Fibroblast of the conjunctiva (primary cell): ENCODE measurements around the gene TBX4.

ENCODE experiments used
- DNase-seq: peaks from one replicate; pipeline ENCODE4 v3.0.0-alpha.2; 2010; ENCODE audit warnings: low read depth

The TBX4 gene

DNA sequence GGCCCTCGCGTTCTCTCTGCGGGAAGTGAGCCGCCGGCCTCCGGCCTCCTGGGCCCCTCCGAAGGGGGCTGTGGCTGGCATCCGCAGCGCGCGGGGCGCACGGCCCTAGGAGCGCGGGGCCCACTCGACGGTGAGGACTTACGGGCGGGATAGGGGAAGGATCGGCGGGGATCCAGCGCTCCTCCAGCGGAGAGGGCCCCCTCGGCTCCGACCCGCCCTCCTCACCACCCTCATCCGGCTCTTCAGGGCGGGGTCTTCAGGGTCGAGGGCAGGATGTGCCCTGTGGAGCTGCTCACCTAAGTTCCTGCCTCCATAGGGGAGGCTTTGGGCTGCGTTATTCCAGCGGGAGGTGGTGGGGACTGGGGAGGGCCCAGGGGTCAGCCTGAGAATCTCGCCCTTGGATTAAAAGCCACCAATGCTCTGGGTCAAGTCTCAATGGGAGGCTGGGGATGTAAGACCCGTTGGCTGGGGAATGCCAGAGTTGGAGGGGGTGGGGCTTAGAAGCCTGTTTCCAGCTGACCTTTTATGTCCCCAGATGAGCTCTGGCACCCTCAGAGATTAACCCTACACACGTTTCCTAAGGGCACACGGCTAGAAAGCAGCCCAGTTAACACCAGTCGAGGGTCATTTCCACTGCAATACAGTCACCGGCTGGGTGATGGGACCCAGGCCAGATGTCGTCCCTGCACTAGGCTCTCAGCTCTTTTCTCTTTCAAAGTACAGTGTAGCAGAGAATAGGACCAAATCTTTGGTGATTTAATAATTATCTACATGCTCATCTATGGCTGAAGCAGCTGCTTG, 39.2 kb upstream of the TBX4 start:
- no peak for DNase-seq

DNA sequence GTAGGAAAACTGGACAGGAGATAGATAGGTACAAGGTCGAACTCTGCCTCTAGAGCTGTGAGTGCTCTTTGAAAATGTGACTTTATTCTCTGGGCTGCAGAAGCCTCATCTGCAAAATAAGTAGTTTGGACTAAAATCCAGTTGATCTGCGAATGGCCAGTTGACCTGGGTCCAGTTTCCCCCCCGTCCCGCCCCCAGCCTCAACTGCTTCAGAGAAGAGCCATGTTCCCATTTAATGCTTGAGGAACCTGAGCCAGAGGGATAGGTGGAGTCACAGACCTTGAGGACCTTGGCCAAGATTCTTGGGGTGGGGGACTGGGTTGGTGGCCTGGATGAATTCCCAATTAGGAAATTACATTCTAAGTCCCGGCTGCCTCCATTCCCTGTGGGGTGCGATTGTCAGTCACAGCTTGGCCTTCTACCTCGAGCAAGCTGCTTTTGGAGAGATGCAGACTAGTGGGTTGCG, 38.5 kb upstream of the TBX4 start:
- no peak for DNase-seq

DNA sequence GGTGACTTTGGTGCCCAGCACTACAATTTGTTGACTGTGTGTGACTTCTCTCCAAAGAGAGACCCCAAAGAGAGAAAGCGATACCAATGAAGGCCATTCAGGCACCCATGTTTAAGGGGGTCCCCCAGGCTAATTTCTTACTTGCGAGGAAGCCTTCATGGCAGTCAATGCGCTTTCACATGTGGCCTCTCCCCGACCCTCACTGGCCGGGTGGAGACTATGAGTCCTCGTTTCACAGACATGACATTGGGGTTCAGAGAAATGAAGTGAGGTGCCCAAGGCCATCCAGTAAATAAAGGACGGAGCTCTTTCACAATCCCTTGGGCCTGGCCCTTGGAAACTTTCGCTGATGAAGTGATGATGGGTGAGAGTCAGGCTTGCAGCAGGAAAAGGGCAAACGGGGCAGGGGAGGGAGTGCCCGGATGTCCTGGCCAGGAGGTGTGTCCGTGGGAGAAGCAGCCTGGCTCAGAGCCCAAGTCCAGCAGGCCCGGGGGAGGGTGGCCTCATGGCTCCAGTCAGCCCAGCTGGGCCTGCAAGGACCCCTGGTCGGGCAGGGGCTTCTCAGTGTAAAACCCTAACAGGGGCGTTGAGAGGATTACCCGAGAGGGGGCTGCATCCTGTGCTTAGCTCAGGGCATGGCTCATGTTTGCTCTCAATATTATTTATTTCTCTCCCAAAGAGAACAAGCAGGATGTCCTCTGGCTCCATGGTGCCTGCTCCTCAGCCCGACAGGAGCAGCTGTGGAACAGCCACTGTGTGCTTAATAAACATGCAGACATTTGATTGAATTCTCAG, 37.9 kb upstream of the TBX4 start:
- no peak for DNase-seq

DNA sequence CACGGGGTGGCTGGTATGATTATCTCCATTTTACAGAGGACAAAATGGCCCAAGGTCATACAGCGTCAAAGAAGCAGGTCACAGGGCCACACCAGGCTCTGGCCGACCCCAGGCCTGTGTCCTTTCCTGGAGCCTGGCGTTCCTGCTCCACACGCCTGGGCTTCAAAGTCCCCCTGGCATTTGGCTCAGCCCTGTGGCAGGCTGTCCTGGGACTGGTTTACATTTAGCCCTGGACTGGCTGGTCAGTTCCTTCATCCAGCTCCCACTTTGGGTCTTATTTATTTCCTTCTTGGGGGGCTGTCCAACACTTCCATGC, 37.3 kb upstream of the TBX4 start:
- no peak for DNase-seq

DNA sequence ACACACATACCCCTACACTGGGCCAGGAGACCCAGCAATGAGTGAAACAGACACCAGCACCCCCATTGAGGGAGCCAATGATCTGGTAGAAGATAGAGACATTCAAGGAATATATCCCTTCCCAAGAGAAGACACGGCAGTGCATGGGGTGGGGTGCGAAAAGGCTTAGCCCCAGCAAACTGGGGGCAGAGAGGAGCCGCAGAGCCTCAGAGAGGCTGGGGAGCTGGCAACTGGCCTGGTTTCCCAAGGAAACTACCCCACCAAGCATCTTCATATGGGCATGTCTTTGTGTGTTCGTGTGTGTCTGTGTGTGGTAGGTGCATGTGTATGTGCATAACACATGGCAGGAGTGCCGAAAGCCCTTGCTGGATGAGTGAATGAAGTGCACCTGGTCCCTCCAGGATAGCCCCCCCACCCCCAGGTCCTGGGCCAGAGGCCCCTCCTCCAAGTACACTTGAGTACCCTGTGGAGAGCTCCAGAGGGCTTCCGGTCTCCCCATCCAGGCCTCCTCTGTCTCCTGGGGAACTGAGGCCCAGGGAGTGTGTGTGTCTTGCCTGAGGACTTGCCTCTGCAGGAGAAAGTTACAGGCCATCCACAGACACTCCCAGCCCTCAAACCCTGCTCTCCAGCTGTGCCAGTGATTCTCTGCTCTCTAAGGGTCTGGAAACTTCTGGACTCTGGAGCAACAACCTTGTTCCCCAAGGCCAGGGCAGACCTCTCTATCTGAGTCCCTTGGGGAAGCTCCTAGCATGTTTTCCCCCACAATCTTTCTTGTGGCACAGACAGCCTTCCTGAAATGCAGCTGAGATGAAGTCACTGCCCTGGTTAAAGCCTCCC, 36.6 kb upstream of the TBX4 start:
- DNase-seq = no peak

DNA sequence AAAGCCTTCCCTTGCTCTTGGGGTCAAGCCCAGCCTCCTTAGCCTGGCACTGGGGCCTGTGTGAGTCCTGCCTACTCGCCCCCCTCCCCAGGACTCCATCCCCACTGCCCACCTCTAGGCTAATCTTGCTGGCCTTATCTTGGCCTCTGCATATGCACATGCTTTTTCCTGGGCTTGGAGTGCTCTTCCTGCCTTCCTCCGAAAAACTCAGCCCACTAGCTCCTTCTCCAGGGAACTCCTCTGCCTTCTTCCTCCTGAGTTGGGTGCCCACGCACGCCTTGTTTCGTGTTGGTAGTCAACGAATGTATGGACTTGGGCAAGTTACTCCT, 36.0 kb upstream of the TBX4 start:
- DNase-seq = no peak

DNA sequence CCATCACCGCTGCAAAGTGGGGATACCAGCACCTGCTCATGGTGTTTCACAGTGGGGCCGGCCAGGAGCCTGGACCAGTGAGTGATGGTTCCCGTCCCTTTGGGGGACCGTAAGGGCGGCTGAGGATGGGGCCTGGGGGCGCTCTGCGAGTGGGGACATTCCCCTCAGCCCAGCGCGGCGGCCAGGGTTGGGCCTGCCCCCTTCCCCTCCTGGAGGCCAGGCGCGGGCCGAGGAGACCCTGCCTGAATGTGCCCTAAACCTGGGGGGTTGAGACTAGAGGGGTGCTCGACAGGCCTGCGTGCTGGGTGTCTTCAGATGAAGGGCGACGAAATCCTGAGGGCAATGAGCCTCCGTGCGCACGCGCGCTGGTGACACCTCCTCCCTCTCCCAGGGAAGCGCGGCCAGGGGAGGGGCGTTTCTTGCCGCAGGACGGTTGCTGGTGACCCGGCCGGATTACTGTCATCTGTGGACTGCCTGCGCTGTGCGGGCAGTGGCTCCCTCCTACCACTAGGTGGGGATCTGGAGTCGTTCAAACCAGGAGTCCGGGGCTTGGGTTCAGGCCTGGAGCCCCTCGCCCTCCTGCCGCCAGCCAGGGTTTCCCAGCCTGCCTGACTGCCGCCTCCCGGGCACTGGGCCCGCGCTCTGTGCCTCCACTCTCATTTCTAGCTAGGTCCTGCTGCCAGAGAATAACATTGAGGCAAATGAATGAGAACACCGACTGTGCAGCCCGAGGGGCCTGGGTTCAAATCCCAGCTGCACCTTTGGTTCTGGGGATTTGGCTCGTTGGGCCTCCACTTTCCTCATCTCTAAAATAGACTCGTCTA, 35.5 kb upstream of the TBX4 start:
- peak; percentile 80 for DNase-seq

DNA sequence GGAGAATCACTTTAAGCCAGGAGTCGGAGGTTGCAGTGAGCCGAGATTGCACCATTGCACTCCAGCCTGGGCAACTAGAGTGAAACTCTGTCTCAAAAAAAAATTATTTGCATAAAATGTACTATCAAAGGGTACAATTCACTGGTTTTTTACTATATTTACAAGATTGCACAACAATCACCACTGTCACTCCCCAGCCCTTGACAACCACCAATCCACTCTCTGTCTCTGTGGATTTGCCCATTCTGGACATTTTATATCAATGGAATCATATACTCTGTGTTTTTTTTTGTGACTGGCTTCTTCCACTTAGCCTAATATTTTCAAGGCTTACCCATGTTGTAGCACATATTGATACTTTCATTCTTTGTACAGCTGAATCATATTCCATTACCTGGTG, 33.8 kb upstream of the TBX4 start:
- DNase-seq = no peak

DNA sequence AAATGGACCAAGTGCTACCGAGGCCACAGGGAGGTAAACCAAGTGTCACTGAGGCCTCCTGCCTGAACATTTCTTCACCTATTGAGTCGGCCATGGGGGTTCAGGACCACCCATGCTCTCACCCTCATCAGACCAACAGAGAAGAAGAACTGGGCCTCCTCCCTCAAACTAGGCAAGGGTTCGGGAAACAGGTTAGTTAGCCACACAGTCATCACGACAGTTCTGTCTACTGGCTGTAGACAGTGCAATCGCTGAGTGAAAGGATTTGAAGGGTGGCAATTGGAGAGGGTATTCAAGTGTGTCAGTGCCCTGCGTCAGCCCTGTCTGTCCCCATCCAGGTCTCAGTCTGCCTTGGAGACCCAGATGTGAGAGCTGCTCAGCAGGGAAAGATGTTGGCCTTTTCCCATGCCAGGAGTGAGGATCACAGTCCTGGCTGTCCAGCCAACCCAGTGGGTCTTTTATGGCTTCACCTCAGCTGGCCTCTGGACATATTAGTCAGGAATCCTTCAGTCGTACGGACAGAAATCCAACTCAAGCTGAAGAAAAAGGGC, 32.7 kb upstream of the TBX4 start:
- DNase-seq = no peak

DNA sequence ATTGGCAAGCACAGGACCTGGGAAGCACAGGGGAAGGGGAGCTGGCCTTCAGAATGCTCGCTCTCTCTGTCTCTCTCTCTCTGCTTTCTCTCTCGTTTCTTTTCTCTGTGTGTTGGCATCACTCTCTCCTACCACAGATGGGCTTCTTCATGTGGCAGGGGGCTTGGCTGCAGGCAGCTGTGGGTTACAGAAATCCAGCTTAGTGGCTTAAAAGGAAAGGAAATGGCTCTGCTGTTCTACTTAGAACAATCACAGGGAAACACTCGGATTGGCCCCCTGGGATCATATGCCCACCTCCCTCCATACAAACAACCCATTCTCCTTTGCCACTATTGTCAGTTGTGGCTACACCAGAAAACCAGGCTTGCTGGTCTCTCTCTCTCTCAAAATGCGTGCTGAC, 32.2 kb upstream of the TBX4 start:
- DNase-seq = no peak

DNA sequence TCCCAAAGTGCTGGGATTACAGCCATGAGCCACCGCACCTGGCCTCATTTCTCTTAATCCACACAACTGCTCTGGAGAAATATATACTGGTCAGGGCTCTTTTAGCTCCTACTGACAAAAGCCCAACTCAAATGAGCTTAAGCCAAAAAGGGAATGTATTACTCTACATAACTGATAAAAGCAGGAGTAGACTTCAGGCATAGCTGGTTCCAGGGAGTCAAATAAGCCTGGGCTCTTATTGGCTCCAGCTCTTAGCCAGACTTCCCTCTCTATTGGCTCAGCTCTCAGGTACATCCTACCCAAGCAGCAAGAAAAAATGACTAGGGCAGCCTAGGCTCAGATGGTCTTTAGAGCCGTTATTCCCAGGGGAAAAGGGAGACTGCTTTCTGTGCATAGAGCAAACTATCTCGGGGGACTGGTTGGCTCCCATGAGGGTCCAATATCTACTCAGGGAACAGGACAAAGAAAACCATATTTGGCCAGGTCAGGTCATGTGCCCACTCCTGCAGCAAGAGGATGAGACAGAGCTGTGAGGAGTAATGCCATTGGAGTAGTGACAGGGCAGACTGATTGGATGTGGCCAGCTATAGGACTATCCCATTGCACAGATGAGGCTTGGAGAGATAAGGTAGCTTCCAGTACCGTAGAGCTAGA, 31.4 kb upstream of the TBX4 start:
- DNase-seq = no peak

DNA sequence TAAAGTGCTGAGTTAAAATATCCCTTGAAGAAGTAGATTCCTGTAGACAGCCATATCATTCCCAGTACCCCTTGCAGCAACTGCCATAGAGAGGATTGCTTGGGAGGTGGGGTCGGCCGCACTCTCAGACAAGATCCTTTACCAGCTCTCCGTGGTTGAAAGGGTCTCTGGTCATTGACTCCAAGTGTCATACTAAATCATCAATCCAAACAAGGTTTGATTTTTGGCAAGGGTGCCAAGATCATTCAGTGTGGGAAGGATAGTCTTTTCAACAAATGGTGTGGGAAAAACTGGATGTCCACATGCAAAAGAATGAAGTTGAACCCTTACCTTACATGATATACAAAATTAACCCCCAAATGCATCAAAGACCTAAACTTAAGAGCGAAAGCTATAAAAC, 30.8 kb upstream of the TBX4 start:
- no peak for DNase-seq

DNA sequence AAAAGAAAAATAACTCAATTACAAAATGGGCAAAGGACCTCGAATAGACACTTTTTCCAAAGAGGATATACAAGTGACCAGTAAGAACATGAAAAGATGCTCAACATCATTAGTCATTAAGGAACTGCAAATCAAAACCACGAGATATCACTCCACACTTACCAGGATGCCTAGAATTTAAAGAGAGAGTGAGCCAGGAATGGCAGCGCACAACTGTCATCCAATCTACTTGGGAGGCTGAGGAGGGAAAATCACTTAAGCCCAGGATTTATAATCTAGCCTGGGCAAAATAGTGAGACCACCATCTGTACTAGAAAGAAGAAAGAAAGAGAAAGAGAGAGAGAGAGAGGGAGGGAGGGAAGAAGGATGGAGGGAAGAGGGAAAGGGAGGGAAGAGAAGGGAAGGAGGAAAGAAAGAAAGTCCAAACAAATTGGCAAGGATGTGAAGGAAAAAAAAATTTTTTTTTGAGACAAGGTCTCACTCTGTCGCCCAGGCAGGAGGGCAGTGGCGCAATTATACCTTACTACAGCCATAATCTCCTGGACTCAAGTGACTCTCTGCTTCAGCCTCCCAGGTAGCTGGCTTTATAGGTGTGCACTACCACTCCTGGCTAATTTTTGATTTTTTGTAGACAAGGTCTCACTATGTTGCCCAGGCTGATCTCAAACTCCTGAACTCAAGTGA, 30.0 kb upstream of the TBX4 start:
- no peak for DNase-seq

DNA sequence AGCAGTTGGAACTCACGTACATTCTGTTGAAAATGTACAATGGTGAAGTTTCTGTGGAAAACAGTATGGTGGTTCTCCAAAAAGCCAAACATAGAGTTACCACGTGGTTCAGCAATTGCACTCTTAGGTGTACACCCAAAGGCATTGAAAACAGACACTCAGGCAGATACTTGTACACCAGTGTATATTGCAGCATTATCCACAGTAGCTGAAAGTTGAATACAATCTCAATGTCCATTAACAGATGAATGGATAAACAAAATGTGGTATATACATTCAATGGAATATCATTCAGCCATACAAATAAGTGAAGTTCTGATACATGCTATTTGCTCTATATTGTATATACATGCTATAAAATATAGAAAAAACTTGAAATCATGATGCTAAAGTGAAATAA, 29.4 kb upstream of the TBX4 start:
- no peak for DNase-seq

DNA sequence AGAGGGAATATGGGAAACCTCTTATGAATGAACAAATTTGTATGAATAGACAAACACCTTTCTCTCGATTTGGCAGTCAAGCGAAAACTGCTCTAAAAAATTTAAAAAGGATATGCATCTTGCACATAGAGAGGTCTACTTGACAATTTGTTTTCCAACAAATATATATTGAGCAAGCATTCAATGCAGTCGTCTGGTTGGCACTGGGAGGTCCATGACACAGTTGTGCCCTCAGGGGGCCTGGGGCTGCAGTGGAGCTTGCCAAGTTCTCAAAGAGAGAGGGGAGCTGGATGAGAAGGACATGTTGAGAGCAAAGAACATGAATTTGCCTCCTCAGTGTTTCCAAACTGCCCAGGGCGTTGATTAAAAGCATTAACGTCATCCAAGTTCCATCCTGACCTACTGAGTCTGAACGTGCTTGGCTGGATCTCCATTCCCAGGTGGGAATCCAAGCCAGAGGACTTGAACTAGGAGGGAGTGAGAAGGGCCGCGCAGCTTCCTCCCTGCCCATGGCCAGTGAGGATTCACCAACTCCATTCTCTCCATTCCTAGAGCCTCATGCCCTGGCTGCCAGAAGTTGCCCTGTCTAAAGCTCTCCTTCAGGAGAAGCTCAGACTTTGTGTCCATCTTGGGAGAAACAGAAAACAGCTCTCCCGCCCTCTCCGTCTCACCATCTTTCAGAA, 28.1 kb upstream of the TBX4 start:
- DNase-seq = no peak

DNA sequence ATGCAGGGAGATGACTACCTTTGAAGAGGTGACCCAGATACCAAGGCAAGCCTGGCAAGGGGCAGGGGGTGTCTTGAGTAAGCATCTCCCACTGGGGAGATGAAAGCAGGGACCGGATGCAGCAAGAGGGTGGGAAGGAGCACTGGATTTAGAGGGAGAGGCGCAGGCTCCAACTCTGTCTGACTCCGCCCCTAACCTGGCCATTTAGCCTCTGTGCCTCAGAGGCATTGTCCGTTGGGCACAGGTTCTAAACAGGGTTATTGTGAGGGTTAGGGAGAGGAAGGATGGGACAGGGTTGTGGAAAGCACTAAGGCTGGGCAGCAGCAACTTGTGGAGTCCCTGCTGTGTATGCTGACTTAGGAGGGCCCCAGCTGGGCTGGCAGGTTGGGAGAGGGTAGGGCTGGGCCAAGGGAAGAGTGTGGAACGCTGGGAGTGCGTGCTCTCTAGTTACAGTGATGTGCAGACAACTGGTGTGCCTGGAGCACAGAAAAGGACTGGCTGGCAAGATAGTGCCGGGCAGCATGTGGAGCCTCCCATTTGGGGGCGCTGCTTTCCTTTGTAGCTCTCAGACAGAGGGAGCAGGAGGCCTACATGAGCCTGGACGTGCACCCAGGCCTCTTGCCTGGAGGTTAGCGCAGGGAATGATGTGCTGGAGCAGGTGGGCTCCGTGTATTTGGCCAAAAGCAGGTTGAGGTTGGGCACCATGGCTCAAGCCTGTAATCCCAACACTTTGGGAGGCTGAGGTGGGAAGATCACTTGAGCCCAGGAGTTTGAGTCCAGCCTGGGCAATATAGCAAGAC, 26.3 kb upstream of the TBX4 start:
- DNase-seq = no peak

DNA sequence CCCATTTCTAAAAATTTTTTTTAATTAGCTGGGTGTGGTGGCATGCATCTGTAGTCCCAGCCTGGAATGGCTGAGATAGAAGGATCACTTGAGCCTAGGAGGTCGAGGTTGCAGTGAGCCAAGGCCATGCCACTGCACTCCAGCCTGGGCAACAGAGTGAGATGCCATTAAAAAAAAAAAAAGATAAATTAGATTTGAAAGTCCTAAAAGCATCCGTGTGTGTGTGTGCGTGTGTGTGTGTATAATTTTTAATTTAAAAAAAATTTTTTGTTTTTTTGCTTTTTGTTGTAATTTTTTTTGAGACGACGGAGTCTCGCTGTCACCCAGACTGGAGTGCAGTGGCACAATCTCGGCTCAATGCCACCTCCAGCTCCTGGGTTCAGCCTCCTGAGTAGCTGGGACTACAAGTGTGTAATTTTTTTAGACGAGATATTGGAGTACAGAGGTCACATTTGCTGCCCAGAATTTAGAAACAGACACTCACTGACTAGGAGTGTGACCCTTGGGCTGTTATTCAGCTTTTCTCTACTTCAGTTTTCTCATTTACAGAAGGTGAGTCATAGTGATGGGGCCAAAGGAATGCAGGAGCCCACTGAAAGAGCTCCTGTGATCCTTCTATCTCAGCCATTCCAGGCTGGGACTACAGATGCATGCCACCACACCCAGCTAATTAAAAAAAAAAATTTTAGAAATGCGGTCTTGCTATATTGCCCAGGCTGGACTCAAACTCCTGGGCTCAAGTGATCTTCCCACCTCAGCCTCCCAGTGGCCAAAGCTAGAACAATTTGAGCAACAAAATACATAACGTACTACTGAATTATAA, 25.5 kb upstream of the TBX4 start:
- DNase-seq = no peak

DNA sequence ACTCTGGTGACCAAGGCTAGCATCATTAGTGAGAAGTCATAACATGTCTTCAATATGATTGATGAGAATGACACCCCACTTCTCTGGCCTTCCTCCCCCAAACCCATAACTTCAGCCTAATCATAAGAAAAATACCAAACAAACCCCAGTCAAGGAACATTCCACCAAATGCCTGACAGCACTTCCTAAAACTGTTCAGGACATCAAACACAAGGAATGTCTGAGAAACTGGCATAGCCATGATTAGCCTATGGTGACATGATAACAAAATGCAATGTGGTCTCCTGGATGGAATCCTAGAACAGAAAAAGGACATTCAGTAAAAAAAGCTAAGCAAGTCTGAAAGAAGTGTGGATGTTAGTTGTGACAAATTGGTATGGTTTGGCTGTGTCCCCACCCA, 24.7 kb upstream of the TBX4 start:
- DNase-seq = no peak
